Colonic mucosa (tissue), 4 donors: ENCODE results near the gene POU2AF1. TPM values are rescaled to one million over a fixed set of nuclear protein-coding genes. Genes with fewer than 3 reads are reported as not detected.

Source experiments
- DNase-seq: peaks from one replicate; pipeline ENCODE4 v3.0.0-alpha.2; 2020
- H3K27ac ChIP-seq: fragments of 200-600 bp; one replicate; pipeline ENCODE4 v1.8.0; 2021
- H3K27me3 ChIP-seq: fragments of 200-600 bp; one replicate; pipeline ENCODE4 v1.8.0; 2021
- H3K36me3 ChIP-seq: fragments of 200-600 bp; one replicate; pipeline ENCODE4 v1.8.0; 2021
- H3K4me1 ChIP-seq: fragments of 200-600 bp; one replicate; pipeline ENCODE4 v1.8.0; 2021; ENCODE audit warnings: mild to moderate bottlenecking
- H3K4me3 ChIP-seq: fragments of 200-600 bp; one replicate; pipeline ENCODE4 v1.8.0; 2021
- H3K9ac ChIP-seq, 2 donors: one replicate each; pipeline ENCODE4 v1.7.0; 2013; ENCODE audit warnings: control low read depth in 2 of 2, low read depth in 2 of 2, low read length in 2 of 2
- H3K9me3 ChIP-seq: fragments of 200-600 bp; one replicate; pipeline ENCODE4 v1.8.0; 2021
- CTCF ChIP-seq: fragments of 200-600 bp; IDR thresholded peaks from one replicate; pipeline ENCODE4 v1.8.0; 2022; ENCODE audit warnings: antibody characterized with exemption, mild to moderate bottlenecking
- intact Hi-C: fragments of 100-400 bp; cut with DNase I; formaldehyde crosslinking; loops from one replicate; pipeline ENCODE4 v1.14.1; 2022
- total RNA-seq, 2 donors: library from RNA; stranded (reverse); fragmentation: NEBNext Ultra II Directional in 1 of 2; extraction: Animal tissue kit (Norgen Biotek cat#: 25700) in 1 of 2; gene quantifications; one replicate each; pipeline ENCODE4 v1.2.1, GENCODE V29; 2021
- donor health status: healthy.
- donor health status: DM: no; HTN: no; CAD: no.
- donor health status: DM: no; HTN: no; CAD: no.

Gene POU2AF1
- total RNA-seq, 2 donors from 2014 or later, result 3.1 to 3.7 TPM

DNA sequence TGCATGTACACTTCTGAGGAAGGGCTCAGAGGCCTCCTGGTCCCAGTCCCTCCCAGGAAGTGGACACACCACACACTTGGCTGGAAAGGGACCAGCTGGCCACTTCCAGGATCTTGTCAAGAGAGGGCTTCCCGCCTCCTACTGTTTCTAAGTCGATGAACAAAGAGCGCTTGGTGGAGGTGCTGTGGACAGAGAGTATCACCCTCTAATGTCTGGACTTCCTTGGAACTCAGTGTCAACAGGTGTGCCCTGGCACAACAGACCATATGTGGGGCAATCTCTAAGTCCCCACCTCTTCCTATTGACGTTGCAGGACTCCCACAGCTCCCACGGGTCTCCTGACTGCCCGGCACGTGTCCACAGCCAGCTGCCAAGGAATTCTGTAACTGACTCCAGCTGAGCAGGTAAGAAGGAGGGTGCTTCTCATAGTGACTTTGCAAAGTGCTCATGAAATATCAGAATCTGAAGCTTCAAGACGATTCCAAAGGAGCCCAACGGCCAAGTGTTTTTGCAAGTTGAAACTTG is 16.1 kb downstream of the POU2AF1 start:
- no peak for DNase-seq
- TF ChIP-seq CTCF, result no peak
- Histone ChIP-seq H3K27me3 (no peaks in the 10 kb centered on the region), H3K27ac (no peak overlapping the region), H3K9me3 (no peaks in the 10 kb centered on the region), H3K36me3 (no peaks in the 10 kb centered on the region), H3K4me3 (no peak overlapping the region), H3K9ac (no peak overlapping the region), H3K4me1 (no peaks in the 10 kb centered on the region)
- intact Hi-C loops, result no loop called here

DNA sequence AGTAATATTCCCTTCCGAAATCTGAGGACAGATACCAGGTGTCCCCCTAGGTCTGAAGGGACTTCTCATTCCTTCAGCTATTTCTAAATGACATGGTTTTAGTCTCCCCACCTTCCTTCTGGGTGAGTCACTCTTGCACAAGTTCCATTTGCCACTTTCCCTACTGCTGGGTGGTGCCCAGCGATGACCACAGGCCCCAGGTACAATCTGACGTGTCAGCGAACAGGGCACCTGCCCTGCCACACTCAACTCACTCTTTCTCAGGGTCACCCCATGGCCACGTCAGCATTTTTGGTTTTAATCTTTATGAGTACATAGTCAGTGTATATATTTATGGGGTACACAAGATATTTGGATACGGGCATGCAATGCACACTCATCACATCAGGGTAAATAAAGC is 17.2 kb downstream of the POU2AF1 start:
- H3K9ac ChIP-seq, result no peak overlapping the region
- H3K4me1 ChIP-seq, result no peaks in the 10 kb centered on the region
- no peaks in the 10 kb centered on the region for H3K27me3 ChIP-seq
- H3K27ac ChIP-seq, result no peak overlapping the region
- H3K36me3 ChIP-seq, result no peaks in the 10 kb centered on the region
- no peak overlapping the region for H3K4me3 ChIP-seq
- TF ChIP-seq CTCF, result no peak
- no peaks in the 10 kb centered on the region for H3K9me3 ChIP-seq
- DNase-seq, result no peak
- intact Hi-C loops, result no loop called here

GRCh38 chr11:111361052-111361801 is 17.8 kb downstream of the POU2AF1 start:
- Histone ChIP-seq H3K4me1 (no peaks in the 10 kb centered on the region), H3K36me3 (no peaks in the 10 kb centered on the region), H3K9me3 (no peaks in the 10 kb centered on the region), H3K27me3 (no peaks in the 10 kb centered on the region), H3K27ac (peak overlapping the region; percentile 70), H3K9ac (no peak overlapping the region), H3K4me3 (no peak overlapping the region)
- intact Hi-C loops, result no loop called here
- TF ChIP-seq CTCF, result no peak
- DNase-seq, result no peak

GRCh38 chr11:111360150-111361043 is 18.7 kb downstream of the POU2AF1 start:
- intact Hi-C loops, result no loop called here
- DNase-seq, result peak; percentile 89
- no peaks in the 10 kb centered on the region for H3K9me3 ChIP-seq
- no peak for TF ChIP-seq CTCF
- no peak overlapping the region for H3K9ac ChIP-seq
- no peaks in the 10 kb centered on the region for H3K4me1 ChIP-seq
- H3K27ac ChIP-seq, result peak overlapping the region; percentile 70
- no peaks in the 10 kb centered on the region for H3K36me3 ChIP-seq
- H3K4me3 ChIP-seq, result no peak overlapping the region
- H3K27me3 ChIP-seq, result no peaks in the 10 kb centered on the region

- no peak for TF ChIP-seq CTCF
- no peaks in the 10 kb centered on the region for H3K9me3 ChIP-seq
- H3K4me1 ChIP-seq, result no peaks in the 10 kb centered on the region
- DNase-seq, result no peak
- intact Hi-C loops, result loop anchor here (2.0 kb wide), 1 partner anchor 51 kb away; no protein-coding TSS in a partner anchor
- H3K36me3 ChIP-seq, result no peaks in the 10 kb centered on the region
- H3K9ac ChIP-seq, result no peak overlapping the region
- no peaks in the 10 kb centered on the region for H3K27me3 ChIP-seq
- no peak overlapping the region for H3K4me3 ChIP-seq
- peak overlapping the region; percentile 70 for H3K27ac ChIP-seq
These were observed 19.6 kb downstream of the POU2AF1 start for GRCh38 chr11:111359223-111360149.
